Measurements from ENCODE around the gene PUM1. TPM values are rescaled to one million over a fixed set of nuclear protein-coding genes. Genes with fewer than 3 reads are reported as not detected.

Gene PUM1
- polyA plus RNA-seq, 4 donors, result 16.5 to 76.5 (median 23.3) TPM

GRCh38 chr1:30907481-30908315 lies 157.8 kb downstream of the PUM1 start:
- DNase-seq, result no peak
- Histone ChIP-seq H3K4me3 (ENCODE audit: low read depth in 1 of 3, low read length in 3 of 3) (peak overlapping the region in 2 of 3 donors; percentile 55 to 65), H3K36me3 (ENCODE audit: control insufficient read depth in 3 of 3, insufficient read depth in 2 of 3, low read depth in 1 of 3, low read length in 3 of 3) (peaks cover 0 to 3% (median 0%) of the 10 kb centered on the region in 3 donors), H3K27ac (ENCODE audit: low read depth in 1 of 3, low read length in 2 of 3) (peak overlapping the region in 1 of 3 donors; percentile 25), H3K27me3 (ENCODE audit: control insufficient read depth in 3 of 3, insufficient read depth in 3 of 3, low read length in 3 of 3) (peaks cover 2 to 12% (median 4%) of the 10 kb centered on the region in 3 donors), H3K9me3 (ENCODE audit: control insufficient read depth in 2 of 2, insufficient read depth in 1 of 2, low read depth in 1 of 2, low read length in 1 of 2) (no peaks in the 10 kb centered on the region), H3K4me1 (ENCODE audit: control insufficient read depth in 3 of 3, insufficient read depth in 2 of 3, low read depth in 1 of 3, low read length in 2 of 3) (peaks cover 0 to 26% (median under 1%) of the 10 kb centered on the region in 3 donors)
- no peak for FAIRE-seq
- 8 to 15% (median 10%) methylated on average over 22 to 47 of the region's 47 CpGs for WGBS, 3 donors

DNA sequence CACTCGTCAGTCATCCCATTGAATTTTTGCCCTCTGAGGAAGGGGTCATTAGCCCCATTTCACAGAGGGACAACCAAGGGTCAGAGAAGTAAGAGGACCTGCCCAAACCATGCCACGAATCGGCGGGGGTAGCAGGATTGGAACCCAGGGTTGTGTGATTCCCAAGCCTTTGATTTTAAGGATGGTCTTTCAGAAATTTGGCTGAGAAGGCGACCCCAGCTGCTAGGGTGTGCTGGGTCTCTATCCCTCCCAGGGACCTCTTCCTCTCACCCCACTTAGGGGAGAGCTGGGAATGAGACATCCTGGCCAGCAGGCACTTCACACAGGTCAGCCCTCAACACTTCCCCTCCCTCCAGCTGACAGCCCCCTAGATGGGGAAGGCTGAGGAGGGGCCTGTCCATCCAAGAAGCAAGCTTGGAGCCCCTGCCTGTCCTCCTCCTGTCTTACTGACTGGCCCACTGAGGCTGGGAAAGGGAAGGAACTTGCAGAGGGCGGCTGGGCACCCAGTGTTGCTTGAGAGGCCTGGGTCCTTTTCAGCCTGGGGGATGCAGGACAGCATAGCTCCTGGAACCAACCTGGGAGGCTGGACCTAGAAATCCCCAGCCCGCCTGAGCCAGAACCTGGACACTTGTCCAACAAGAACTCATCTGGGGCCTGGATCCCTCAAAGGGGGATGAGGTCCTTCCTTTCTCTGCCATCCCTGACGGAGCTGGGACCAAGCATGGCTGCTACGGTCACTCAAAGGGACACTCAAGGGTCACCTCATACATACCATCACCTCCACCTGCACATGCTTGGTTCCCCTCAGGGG lies 158.7 kb downstream of the PUM1 start:
- Histone ChIP-seq H3K27ac (ENCODE audit: low read depth in 1 of 3, low read length in 2 of 3) (no peak overlapping the region), H3K27me3 (ENCODE audit: control insufficient read depth in 3 of 3, insufficient read depth in 3 of 3, low read length in 3 of 3) (peaks cover 2 to 12% (median 4%) of the 10 kb centered on the region in 3 donors), H3K4me3 (ENCODE audit: low read depth in 1 of 3, low read length in 3 of 3) (peak overlapping the region in 1 of 3 donors; percentile 65), H3K36me3 (ENCODE audit: control insufficient read depth in 3 of 3, insufficient read depth in 2 of 3, low read depth in 1 of 3, low read length in 3 of 3) (peaks cover 0 to 4% (median 0%) of the 10 kb centered on the region in 3 donors), H3K9me3 (ENCODE audit: control insufficient read depth in 2 of 2, insufficient read depth in 1 of 2, low read depth in 1 of 2, low read length in 1 of 2) (no peaks in the 10 kb centered on the region), H3K4me1 (ENCODE audit: control insufficient read depth in 3 of 3, insufficient read depth in 2 of 3, low read depth in 1 of 3, low read length in 2 of 3) (peaks cover 0 to 32% (median 7%) of the 10 kb centered on the region in 3 donors)
- DNase-seq, result no peak
- no peak for FAIRE-seq
- WGBS, 3 donors, result 83 to 93% (median 89%) methylated on average over 7 to 9 of the region's 9 CpGs

DNA sequence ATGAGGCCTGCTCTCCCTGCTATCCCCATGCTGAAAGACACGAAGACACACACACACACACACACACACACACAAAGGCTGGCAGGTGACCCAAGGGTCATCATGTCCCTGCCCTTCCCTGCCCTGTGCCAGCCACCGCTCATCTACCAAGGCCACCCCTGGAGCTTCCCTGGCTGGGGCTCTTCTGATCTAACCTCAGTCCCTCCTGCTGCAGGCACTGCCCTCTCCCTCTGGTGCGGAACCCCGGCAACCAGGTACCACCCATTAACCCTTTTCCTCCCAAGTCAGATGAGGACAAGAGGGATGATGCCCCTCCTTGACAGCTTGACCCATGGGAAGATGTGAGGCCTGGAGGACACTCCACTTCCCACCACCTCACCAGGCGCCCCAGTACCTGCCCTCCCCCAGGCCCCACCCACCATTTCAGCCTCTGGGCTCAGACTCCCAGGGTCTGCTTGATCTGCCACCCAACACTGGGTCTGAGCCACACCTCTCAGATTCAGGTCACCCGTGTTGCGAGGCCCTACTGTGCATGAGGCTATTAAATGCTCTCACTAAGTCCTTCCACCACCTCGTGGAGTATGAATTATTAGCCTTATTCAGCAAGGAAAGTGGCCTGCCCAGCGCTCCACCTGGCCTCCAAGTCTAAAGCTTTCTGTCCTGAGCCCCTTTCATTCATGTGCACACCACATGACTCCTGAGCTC lies 159.4 kb downstream of the PUM1 start:
- FAIRE-seq (no peak), DNase-seq (no peak)
- Histone ChIP-seq H3K27me3 (ENCODE audit: control insufficient read depth in 3 of 3, insufficient read depth in 3 of 3, low read length in 3 of 3) (peaks cover 2 to 12% (median 4%) of the 10 kb centered on the region in 3 donors), H3K27ac (ENCODE audit: low read depth in 1 of 3, low read length in 2 of 3) (no peak overlapping the region), H3K9me3 (ENCODE audit: control insufficient read depth in 2 of 2, insufficient read depth in 1 of 2, low read depth in 1 of 2, low read length in 1 of 2) (no peaks in the 10 kb centered on the region), H3K4me1 (ENCODE audit: control insufficient read depth in 3 of 3, insufficient read depth in 2 of 3, low read depth in 1 of 3, low read length in 2 of 3) (peaks cover 0 to 32% (median 10%) of the 10 kb centered on the region in 3 donors), H3K4me3 (ENCODE audit: low read depth in 1 of 3, low read length in 3 of 3) (no peak overlapping the region), H3K36me3 (ENCODE audit: control insufficient read depth in 3 of 3, insufficient read depth in 2 of 3, low read depth in 1 of 3, low read length in 3 of 3) (peaks cover 0 to 8% (median 0%) of the 10 kb centered on the region in 3 donors)
- 50 to 60% (median 51%) methylated on average over 9 of the region's 9 CpGs for WGBS, 3 donors

DNA sequence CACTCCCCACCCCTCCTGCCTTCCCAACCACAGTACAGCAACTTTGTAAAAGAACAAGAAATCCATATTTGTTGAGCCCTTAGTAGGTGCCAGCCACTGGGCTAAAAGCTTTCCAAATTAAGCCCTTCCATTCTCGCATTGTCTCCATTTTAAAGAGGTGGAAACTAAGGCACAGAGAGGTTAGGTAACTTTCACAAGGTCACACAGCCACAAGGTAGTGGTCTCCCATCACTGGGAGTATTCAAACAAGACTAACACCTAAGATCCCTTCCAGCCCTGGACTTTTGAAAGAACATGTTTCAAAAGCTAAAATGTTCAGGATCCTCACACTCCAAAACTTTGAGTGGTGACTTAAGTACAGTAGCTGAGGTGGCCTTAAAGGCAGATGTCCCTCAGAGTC lies 160.1 kb downstream of the PUM1 start:
- peaks cover 2 to 12% (median 4%) of the 10 kb centered on the region in 3 donors for H3K27me3 ChIP-seq (ENCODE audit: control insufficient read depth in 3 of 3, insufficient read depth in 3 of 3, low read length in 3 of 3)
- FAIRE-seq, result no peak
- H3K9me3 ChIP-seq (ENCODE audit: control insufficient read depth in 2 of 2, insufficient read depth in 1 of 2, low read depth in 1 of 2, low read length in 1 of 2), result no peaks in the 10 kb centered on the region
- no peak overlapping the region for H3K27ac ChIP-seq (ENCODE audit: low read depth in 1 of 3, low read length in 2 of 3)
- no peak for DNase-seq
- peaks cover 0 to 31% (median 10%) of the 10 kb centered on the region in 3 donors for H3K4me1 ChIP-seq (ENCODE audit: control insufficient read depth in 3 of 3, insufficient read depth in 2 of 3, low read depth in 1 of 3, low read length in 2 of 3)
- H3K36me3 ChIP-seq (ENCODE audit: control insufficient read depth in 3 of 3, insufficient read depth in 2 of 3, low read depth in 1 of 3, low read length in 3 of 3), result peaks cover 0 to 9% (median 0%) of the 10 kb centered on the region in 3 donors
- no peak overlapping the region for H3K4me3 ChIP-seq (ENCODE audit: low read depth in 1 of 3, low read length in 3 of 3)
- 81 to 92% (median 87%) methylated on average over 1 of the region's 1 CpG for WGBS, 3 donors

GRCh38 chr1:30904962-30905335 lies 160.6 kb downstream of the PUM1 start:
- peaks cover 0 to 11% (median 0%) of the 10 kb centered on the region in 3 donors for H3K36me3 ChIP-seq (ENCODE audit: control insufficient read depth in 3 of 3, insufficient read depth in 2 of 3, low read depth in 1 of 3, low read length in 3 of 3)
- DNase-seq, result no peak
- FAIRE-seq, result no peak
- H3K4me3 ChIP-seq (ENCODE audit: low read depth in 1 of 3, low read length in 3 of 3), result no peak overlapping the region
- H3K4me1 ChIP-seq (ENCODE audit: control insufficient read depth in 3 of 3, insufficient read depth in 2 of 3, low read depth in 1 of 3, low read length in 2 of 3), result peaks cover 0 to 29% (median 10%) of the 10 kb centered on the region in 3 donors
- H3K27ac ChIP-seq (ENCODE audit: low read depth in 1 of 3, low read length in 2 of 3), result no peak overlapping the region
- peaks cover 2 to 12% (median 4%) of the 10 kb centered on the region in 3 donors for H3K27me3 ChIP-seq (ENCODE audit: control insufficient read depth in 3 of 3, insufficient read depth in 3 of 3, low read length in 3 of 3)
- 83 to 100% (median 94%) methylated on average over 1 of the region's 1 CpG for whole genome bisulfite sequencing, 3 donors
- H3K9me3 ChIP-seq (ENCODE audit: control insufficient read depth in 2 of 2, insufficient read depth in 1 of 2, low read depth in 1 of 2, low read length in 1 of 2), result no peaks in the 10 kb centered on the region

DNA sequence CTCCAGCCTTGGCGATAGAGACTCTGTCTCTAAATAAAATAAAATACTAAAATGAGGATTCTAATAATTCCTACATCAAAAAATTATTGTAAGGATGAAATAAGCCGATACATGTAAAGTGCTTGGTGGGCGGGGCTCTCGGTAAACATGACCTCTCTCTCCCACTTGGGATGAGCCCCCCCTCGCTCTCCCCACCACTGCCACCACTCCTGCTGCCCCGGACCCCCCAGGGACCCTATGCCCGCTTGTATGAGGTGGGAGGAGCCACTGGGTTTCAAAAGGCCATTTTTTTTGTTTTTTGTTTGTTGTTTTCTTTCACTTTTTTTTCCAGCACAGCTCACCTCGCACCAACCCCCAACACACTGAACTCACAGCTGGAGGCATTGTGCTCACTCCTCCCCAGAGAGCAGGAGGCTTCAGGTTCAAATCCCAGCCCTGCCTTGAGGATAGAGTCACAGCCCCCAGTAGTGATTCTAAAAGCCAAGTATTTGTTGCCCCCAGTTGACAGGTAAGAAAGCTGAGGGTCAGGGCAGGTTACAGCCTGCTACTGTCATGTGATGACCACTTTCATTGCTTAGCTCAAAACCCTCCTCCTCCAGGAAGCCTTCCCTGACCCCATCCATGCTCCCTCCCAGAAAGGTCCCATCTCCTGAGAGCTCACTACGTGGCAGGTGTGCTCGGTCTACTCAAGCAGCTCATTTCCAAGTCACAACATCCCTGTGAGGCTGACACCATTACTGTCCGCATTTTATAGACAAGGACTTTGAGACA lies 161.1 kb downstream of the PUM1 start:
- Histone ChIP-seq H3K4me1 (ENCODE audit: control insufficient read depth in 3 of 3, insufficient read depth in 2 of 3, low read depth in 1 of 3, low read length in 2 of 3) (peaks cover 0 to 29% (median 10%) of the 10 kb centered on the region in 3 donors), H3K27me3 (ENCODE audit: control insufficient read depth in 3 of 3, insufficient read depth in 3 of 3, low read length in 3 of 3) (peaks cover 2 to 10% (median 4%) of the 10 kb centered on the region in 3 donors), H3K4me3 (ENCODE audit: low read depth in 1 of 3, low read length in 3 of 3) (no peak overlapping the region), H3K36me3 (ENCODE audit: control insufficient read depth in 3 of 3, insufficient read depth in 2 of 3, low read depth in 1 of 3, low read length in 3 of 3) (peaks cover 0 to 14% (median 0%) of the 10 kb centered on the region in 3 donors), H3K9me3 (ENCODE audit: control insufficient read depth in 2 of 2, insufficient read depth in 1 of 2, low read depth in 1 of 2, low read length in 1 of 2) (no peaks in the 10 kb centered on the region), H3K27ac (ENCODE audit: low read depth in 1 of 3, low read length in 2 of 3) (no peak overlapping the region)
- DNase-seq (no peak), FAIRE-seq (no peak)
- 32 to 55% (median 39%) methylated on average over 11 of the region's 11 CpGs for WGBS, 3 donors

DNA sequence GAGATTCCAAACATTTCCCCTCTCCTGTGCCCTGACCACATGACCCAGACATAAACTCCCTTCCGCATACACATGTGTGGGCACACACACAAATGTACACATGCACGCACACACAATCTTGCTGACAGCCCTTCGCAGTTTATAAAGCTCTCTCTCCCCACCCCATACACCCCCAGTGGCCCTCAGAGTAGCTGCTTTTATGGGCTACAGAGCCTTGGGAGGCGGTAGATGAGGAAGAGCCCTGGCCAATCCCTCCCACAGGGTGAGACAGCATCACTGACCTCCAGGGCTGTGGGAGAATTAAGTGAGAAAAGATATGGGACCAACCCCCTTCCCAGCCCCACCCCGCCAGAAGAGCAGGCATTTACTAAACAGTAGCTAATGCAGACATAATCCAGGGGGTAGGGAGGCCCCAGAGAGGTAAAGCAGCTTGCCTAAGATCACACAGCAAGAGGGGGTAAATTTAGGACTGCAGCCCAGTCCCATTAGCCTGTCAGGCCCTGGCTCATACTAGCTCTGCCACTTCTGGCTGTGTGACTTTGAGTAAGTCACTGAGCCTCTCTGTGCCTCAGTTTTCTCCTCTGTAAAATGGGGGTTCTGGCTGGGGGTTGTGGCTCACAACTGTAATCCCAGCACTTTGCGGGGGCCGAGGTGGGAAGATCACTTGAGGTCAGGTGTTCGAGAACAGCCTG lies 162.0 kb downstream of the PUM1 start:
- WGBS, 3 donors, result 76 to 78% (median 78%) methylated on average over 8 of the region's 8 CpGs
- Histone ChIP-seq H3K4me3 (ENCODE audit: low read depth in 1 of 3, low read length in 3 of 3) (no peak overlapping the region), H3K36me3 (ENCODE audit: control insufficient read depth in 3 of 3, insufficient read depth in 2 of 3, low read depth in 1 of 3, low read length in 3 of 3) (peaks cover 0 to 14% (median 0%) of the 10 kb centered on the region in 3 donors), H3K9me3 (ENCODE audit: control insufficient read depth in 2 of 2, insufficient read depth in 1 of 2, low read depth in 1 of 2, low read length in 1 of 2) (no peaks in the 10 kb centered on the region), H3K27ac (ENCODE audit: low read depth in 1 of 3, low read length in 2 of 3) (peak overlapping the region in 1 of 3 donors; percentile 81), H3K27me3 (ENCODE audit: control insufficient read depth in 3 of 3, insufficient read depth in 3 of 3, low read length in 3 of 3) (peaks cover 2 to 7% (median 4%) of the 10 kb centered on the region in 3 donors), H3K4me1 (ENCODE audit: control insufficient read depth in 3 of 3, insufficient read depth in 2 of 3, low read depth in 1 of 3, low read length in 2 of 3) (peaks cover 0 to 24% (median 10%) of the 10 kb centered on the region in 3 donors)
- FAIRE-seq (no peak), DNase-seq (no peak)
